SKM-1 treated with dmso at 0.1 percent for 144 hours (cell line): Measurements from ENCODE around the gene NOTCH1.

Experiments
- DNase-seq: peaks from one replicate; lab custom pipeline; 2025; ENCODE audit not compliant: unreplicated experiment; lab: John Stamatoyannopoulos, UW

The NOTCH1 gene

GRCh38 chr9:136486823-136487620 is 58.8 kb downstream of the NOTCH1 start:
- no peak for DNase-seq

- no peak for DNase-seq
These were observed 59.7 kb downstream of the NOTCH1 start for GRCh38 chr9:136486131-136486530.

- peak; percentile 70 for DNase-seq
These were observed 60.5 kb downstream of the NOTCH1 start for GRCh38 chr9:136485049-136486045.

GRCh38 chr9:136484153-136485048 is 61.4 kb downstream of the NOTCH1 start:
- no peak for DNase-seq

- DNase-seq: peak; percentile 80
These were observed 62.2 kb downstream of the NOTCH1 start for GRCh38 chr9:136483589-136484152.

- DNase-seq: peak; percentile 92
These were observed 62.9 kb downstream of the NOTCH1 start, which contains the start of gene SEC16A for GRCh38 chr9:136482793-136483588. TSS of gene SEC16A (minus strand) at chr9:136483040. CDS start at chr9:136477615, 5,425 bp downstream.

DNA sequence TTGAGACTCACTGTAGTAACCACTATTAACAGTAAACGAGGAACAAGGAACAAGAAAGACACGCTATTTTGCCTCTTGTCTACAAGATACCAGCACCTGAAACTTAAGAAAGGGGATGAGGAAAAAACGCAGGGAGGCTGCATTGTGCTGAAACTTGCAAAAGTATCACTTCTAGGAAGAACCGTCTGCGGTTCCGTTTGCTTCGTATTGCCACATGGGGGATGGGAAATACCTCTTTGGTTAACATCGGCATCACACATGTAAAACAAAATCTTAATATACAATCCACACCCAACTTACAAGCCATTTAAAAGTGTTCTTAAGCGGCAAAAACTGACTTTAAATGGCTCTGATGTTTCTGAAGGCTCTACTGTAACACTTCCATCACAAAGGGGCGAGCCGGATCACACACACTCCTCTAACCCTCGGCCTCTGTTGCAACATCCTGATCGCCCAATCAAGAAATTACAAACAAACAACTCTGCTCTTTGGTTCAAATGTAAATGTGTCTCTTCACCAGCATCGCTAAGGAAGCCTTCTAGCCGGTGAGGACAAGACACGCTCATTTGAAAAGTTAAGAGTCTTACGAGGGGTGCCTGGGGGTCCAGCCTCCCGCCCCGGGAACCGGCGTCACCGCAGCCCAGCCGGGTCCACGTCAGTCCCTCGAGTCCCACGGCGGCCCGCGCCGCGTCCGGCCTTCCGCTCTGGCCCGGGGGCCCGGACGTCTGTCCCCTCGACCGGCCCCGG is 63.6 kb downstream of the NOTCH1 start:
- DNase-seq: peak; percentile 39

- DNase-seq: no peak
These were observed 64.3 kb downstream of the NOTCH1 start for GRCh38 chr9:136481558-136481957.

DNA sequence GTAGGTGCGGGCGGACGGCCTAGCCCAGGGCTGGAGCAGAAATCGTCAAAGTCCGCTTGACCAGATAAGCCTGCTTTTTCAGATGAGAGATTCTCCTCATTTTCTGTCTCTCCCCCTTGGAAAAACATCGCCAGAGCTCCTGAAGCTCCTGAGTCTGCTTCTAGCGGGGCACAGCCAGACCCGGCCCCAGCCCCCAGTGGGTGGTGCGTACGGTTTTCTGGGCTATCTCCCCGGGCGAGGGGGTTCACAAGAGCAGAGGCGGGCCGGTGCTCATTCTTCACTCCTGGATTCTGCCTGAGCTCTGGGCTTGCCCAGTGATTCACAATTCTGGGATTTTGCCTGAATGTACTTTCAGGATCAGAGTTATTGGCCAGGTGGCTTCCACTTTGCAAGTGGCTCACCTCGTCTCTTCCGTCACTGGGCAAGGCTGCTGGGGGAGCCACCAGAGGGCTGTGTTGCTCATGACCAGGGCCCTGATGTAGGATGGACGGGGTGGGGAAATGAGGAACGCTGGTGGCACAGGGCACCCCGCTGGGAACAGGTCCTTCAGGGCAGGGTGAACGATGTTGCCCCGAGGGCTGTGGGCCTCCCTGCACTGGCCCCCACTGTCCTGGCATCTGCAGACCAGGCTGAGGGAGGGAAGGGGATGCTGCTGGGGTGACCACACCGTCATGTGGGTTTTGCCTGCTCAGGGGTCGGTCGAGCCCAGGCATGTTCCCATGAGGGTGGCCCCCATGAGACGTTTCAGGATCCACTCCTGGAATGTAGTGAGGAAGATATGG is 69.3 kb downstream of the NOTCH1 start:
- DNase-seq: no peak

- no peak for DNase-seq
These were observed 70.6 kb downstream of the NOTCH1 start for GRCh38 chr9:136474974-136475865.

DNA sequence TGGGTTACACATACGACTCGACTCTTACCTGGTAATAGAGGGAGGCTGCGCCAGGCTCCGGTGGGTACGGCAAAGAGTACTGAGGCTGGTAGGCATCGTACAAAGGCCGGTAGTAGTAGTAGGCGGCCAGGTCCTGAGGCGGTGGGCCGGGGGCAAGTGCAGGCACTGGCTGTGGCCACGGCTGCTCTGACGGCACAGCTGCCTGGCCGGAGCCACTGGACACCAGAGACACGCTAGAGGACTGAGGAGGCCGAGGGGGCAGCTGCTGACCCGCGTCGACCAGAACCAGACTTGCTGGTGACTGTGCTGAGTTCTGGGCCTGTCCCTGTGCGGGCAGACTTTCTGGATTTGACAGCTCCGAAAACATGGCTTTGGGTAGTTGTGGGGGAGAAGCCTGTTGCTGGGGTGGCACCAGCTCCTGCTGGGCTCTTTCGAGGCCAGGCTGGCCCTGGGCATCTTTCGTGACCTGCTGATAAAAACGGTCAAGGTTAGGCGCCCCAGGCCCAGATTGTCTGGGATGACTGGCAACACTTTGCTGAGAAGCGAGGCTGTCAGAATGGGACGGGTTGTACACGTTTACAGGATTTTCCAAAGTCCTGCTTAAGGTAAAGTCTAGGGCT is 71.7 kb downstream of the NOTCH1 start:
- no peak for DNase-seq

DNA sequence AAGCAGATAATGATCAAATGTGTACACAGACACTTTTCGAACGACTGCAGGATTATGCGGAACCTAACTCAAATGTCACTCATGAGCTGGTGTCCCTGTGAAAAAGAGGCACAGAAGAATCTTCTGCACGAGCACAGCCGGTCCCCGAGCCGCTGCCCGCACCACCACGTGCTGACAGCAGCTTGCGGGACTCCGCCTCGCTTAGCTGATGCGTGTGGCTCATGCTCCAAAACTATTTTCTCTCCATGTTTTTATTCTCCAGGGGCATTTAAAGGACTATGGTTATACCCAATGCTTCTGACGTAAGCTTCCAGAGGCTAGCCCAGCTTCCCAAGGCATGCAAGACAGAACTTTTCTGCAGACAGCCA is 72.5 kb downstream of the NOTCH1 start:
- DNase-seq: no peak

DNA sequence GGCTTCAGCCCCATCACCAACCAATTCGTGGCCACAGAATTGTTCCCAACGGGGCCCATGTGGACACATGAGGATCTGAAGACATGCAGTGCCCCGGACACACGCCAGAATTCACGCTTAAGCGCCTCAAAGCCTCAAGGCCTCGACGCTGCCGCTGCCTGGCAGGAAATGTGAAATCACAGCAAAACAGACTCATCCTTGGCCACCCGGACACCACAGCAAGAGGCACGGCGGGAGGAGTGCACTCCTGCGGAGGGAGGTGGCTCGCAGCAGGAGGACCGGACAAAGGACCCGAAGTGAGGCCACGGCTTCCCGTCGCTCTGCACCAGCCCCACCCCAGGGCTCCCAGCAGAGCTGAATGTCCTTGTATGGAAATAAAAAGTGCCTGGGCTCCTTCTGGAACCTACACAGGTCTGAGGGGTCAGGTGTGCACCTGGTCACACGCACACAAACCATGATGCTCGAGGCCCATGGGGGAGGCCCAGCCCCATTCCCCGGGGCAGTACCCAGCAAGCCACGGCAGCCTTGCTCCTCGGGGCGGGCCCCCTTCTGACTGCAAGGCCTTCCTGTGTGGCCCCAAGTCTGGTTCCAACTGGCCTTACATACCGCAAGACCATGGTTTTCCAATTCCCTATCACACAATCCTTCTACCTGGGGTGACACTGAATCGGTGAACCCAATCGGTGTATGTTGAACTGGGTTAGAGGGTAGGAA is 73.1 kb downstream of the NOTCH1 start:
- no peak for DNase-seq

- DNase-seq: no peak
These were observed 73.9 kb downstream of the NOTCH1 start for GRCh38 chr9:136471802-136472487.

DNA sequence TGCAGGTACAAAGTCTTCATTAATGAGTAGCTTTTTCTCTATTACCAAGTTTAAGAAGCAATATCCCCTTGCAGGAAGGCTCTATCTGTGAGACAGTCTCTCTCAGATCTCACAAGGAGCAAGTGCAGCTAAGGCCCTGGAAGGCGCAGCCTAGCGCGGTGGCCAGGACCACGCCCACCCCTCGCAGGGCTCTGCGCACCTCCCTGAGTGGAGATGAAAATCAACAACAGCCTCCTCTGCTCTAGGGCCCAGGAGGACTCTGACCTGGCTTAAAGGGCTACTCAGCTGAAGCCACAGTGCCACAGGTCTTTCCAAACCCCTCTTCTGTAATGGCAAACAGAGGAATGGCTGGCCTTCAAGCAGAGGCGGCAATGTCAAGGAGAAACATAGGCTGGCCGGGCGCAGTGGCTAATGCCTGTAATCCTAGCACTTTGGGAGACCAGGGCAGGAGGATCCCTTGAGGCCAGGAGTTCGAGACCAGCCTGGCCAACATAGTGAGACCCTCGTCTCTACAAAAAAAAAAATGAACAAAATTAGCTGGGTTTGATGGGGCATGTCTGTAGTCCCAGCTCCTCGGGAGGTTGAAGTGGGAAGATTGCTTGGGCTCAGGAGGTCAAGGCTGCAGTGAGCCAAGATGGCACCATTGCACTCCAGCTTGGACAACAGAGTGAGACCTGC is 74.9 kb downstream of the NOTCH1 start:
- DNase-seq: no peak
